ENCODE measurements around the gene TSLP.

GRCh38 chr5:111060169-111060568, 11.3 kb upstream of the TSLP start:
- TF ChIP-seq EZH2 (IDR thresholded peaks at IDR 0.05; ENCODE audit: borderline replicate concordance, low read length), result no peak
- no peak for TF ChIP-seq CTCF (IDR thresholded peaks at IDR 0.05; ENCODE audit: low read length)
